H7 (cell line): ENCODE results near the gene GTSF1L. TPM values are rescaled to one million over a fixed set of nuclear protein-coding genes. Genes with fewer than 3 reads are reported as not detected.

Source experiments
- DNase-seq: peaks from one replicate; pipeline ENCODE4 v3.0.0; 2012
- H3K27me3 ChIP-seq: 2 replicates; pipeline ENCODE4 v1.6.0; 2011; ENCODE audit warnings: mild to moderate bottlenecking, low read length; ENCODE audit not compliant: control insufficient read depth, insufficient read depth
- H3K36me3 ChIP-seq: replicated peaks from 2 replicates; pipeline ENCODE4 v1.5.1; 2011; ENCODE audit warnings: low read length; ENCODE audit not compliant: control insufficient read depth, insufficient read depth
- H3K4me3 ChIP-seq: 2 replicates; pipeline ENCODE4 v1.5.1; 2011; ENCODE audit warnings: low read depth, mild to moderate bottlenecking, control low read depth, low read length, moderate library complexity; ENCODE audit not compliant: insufficient read depth
- total RNA-seq: library from RNA; depleted of rRNA; stranded (reverse); fragments of >200 nt; shearing (Covaris generic); gene quantifications from 2 replicates; pipeline ENCODE4 v1.2.3, GENCODE V29; 2014

The GTSF1L gene
- total RNA-seq, 1 experiment from 2014 or later = not detected

- Histone ChIP-seq H3K36me3 (peaks cover 28% of the 10 kb centered on the region), H3K27me3 (no peaks in the 10 kb centered on the region), H3K4me3 (no peak overlapping the region)
- DNase-seq = no peak
These were observed 11.3 kb downstream of the GTSF1L start for GRCh38 chr20:43715511-43715910.

GRCh38 chr20:43715044-43715443 is 11.8 kb downstream of the GTSF1L start:
- DNase-seq = no peak
- Histone ChIP-seq H3K27me3 (no peaks in the 10 kb centered on the region), H3K36me3 (peaks cover 32% of the 10 kb centered on the region), H3K4me3 (no peak overlapping the region)

GRCh38 chr20:43711098-43711654 is 15.6 kb downstream of the GTSF1L start:
- Histone ChIP-seq H3K4me3 (no peak overlapping the region), H3K36me3 (peaks cover 48% of the 10 kb centered on the region), H3K27me3 (no peaks in the 10 kb centered on the region)
- DNase-seq = peak; percentile 34

GRCh38 chr20:43710370-43711044 is 16.3 kb downstream of the GTSF1L start:
- no peak for DNase-seq
- H3K4me3 ChIP-seq = no peak overlapping the region
- H3K36me3 ChIP-seq = peaks cover 50% of the 10 kb centered on the region
- H3K27me3 ChIP-seq = no peaks in the 10 kb centered on the region

GRCh38 chr20:43702502-43702901 is 24.3 kb downstream of the GTSF1L start:
- H3K27me3 ChIP-seq = no peaks in the 10 kb centered on the region
- H3K4me3 ChIP-seq = no peak overlapping the region
- DNase-seq = no peak
- peaks cover 44% of the 10 kb centered on the region for H3K36me3 ChIP-seq

- Histone ChIP-seq H3K27me3 (no peaks in the 10 kb centered on the region), H3K36me3 (peaks cover 39% of the 10 kb centered on the region)
These were observed 26.2 kb downstream of the GTSF1L start for GRCh38 chr20:43700627-43701026.

GRCh38 chr20:43699941-43700565 is 26.7 kb downstream of the GTSF1L start:
- H3K36me3 ChIP-seq = peaks cover 36% of the 10 kb centered on the region
- H3K27me3 ChIP-seq = no peaks in the 10 kb centered on the region
- no peak overlapping the region for H3K4me3 ChIP-seq
- DNase-seq = no peak

More at GRCh38 chr20:43700627-43701026, 26.2 kb downstream of the GTSF1L start:
- no peak overlapping the region for H3K4me3 ChIP-seq
- DNase-seq = no peak

GRCh38 chr20:43695571-43695970 is 31.2 kb downstream of the GTSF1L start:
- Histone ChIP-seq H3K4me3 (no peak overlapping the region), H3K36me3 (peaks cover 18% of the 10 kb centered on the region), H3K27me3 (no peaks in the 10 kb centered on the region)
- DNase-seq = no peak

- H3K36me3 ChIP-seq = peaks cover 10% of the 10 kb centered on the region
- DNase-seq = no peak
- H3K4me3 ChIP-seq = no peak overlapping the region
- no peaks in the 10 kb centered on the region for H3K27me3 ChIP-seq
These were observed 32.0 kb downstream of the GTSF1L start for GRCh38 chr20:43694763-43695162.

GRCh38 chr20:43691928-43692524 is 34.8 kb downstream of the GTSF1L start:
- Histone ChIP-seq H3K36me3 (peaks cover 14% of the 10 kb centered on the region), H3K27me3 (no peaks in the 10 kb centered on the region), H3K4me3 (no peak overlapping the region)
- DNase-seq = peak; percentile 81

GRCh38 chr20:43690943-43691598 is 35.7 kb downstream of the GTSF1L start:
- H3K27me3 ChIP-seq = no peaks in the 10 kb centered on the region
- peaks cover 16% of the 10 kb centered on the region for H3K36me3 ChIP-seq
- no peak for DNase-seq
- H3K4me3 ChIP-seq = no peak overlapping the region

- peaks cover 17% of the 10 kb centered on the region for H3K36me3 ChIP-seq
- H3K4me3 ChIP-seq = no peak overlapping the region
- DNase-seq = no peak
- H3K27me3 ChIP-seq = no peaks in the 10 kb centered on the region
These were observed 37.6 kb downstream of the GTSF1L start for GRCh38 chr20:43689165-43689564.

GRCh38 chr20:43686820-43687219 is 40.0 kb downstream of the GTSF1L start:
- no peak for DNase-seq
- H3K27me3 ChIP-seq = no peaks in the 10 kb centered on the region
- no peak overlapping the region for H3K4me3 ChIP-seq
- peaks cover 22% of the 10 kb centered on the region for H3K36me3 ChIP-seq

GRCh38 chr20:43682446-43682845 is 44.4 kb downstream of the GTSF1L start:
- DNase-seq = peak; percentile 1
- Histone ChIP-seq H3K4me3 (no peak overlapping the region), H3K36me3 (peaks cover 18% of the 10 kb centered on the region), H3K27me3 (no peaks in the 10 kb centered on the region)
